Pancreas (tissue), 10 donors: Measurements from ENCODE around the gene MAGEB2. TPM values are rescaled to one million over a fixed set of nuclear protein-coding genes. Genes with fewer than 3 reads are reported as not detected.

Source experiments
- ATAC-seq, 4 donors: fragments of 200-7000 bp; cut with Tn5 transposase; one replicate each; pipeline versions ENCODE4 v1.8.0 to v1.9.1; 2020; ENCODE audit warnings: mild to moderate bottlenecking in 4 of 4, moderate library complexity in 4 of 4
- DNase-seq, 6 donors: peaks; one replicate each; pipeline ENCODE4 v3.0.0-alpha.2; 2020
- FAIRE-seq: peaks from 2 replicates; lab custom pipeline; 2012; peaks lifted over from hg19 to GRCh38; lab: Jason Lieb, UNC
- H3K27ac ChIP-seq, 4 donors: fragments of 200-600 bp; sonication (generic); 1 replicate in 3 of 4; 2 replicates in 1 of 4; pipeline versions ENCODE4 v1.5.0 to v1.8.0; 2020
- H3K27me3 ChIP-seq, 4 donors: fragments of 200-600 bp; one replicate each; pipeline ENCODE4 v1.8.0; 2021
- H3K36me3 ChIP-seq, 3 donors: fragments of 200-600 bp; sonication (generic) in 1 of 3; one replicate each; pipeline versions ENCODE4 v1.5.0 to v1.8.0; 2020 to 2021
- H3K4me1 ChIP-seq, 3 donors: fragments of 200-600 bp; one replicate each; pipeline ENCODE4 v1.8.0; 2021
- H3K4me3 ChIP-seq, 4 donors: fragments of 200-600 bp; sonication (generic) in 2 of 4; one replicate each; pipeline versions ENCODE4 v1.5.0 to v1.8.0; 2020 to 2021
- H3K9me3 ChIP-seq, 4 donors: fragments of 200-600 bp; one replicate each; pipeline ENCODE4 v1.8.0; 2021
- WGBS, 2 donors: extraction: QIAGEN DNeasy Blood & Tissue Kit; methylation state at CpG; one replicate each; pipeline ENCODE4 v1.1.7; 2013; 5-methylcytosine and 5-hydroxymethylcytosine counted together
- intact Hi-C, 3 donors: fragments of 100-400 bp; cut with DNase I; formaldehyde crosslinking; loops; one replicate each; pipeline versions ENCODE4 v1.11.1 to v1.14.2; 2022
- polyA plus RNA-seq, 2 donors: library from polyadenylated mRNA; stranded (reverse); fragments of 200-250 nt; gene quantifications; one replicate each; pipeline ENCODE4 v1.2.3, GENCODE V29; 2013
- total RNA-seq, 6 donors: library from RNA; stranded (reverse); fragmentation: NEBNext Ultra II Directional in 4 of 6; extraction: Animal tissue kit (Norgen Biotek cat#: 25700) in 4 of 6; gene quantifications; one replicate each; pipeline versions ENCODE4 v1.2.1 to v1.2.4, GENCODE V29; 2021 to 2023
- TF ChIP-seq, protein P1 (sequence below), 4 donors: fragments of 200-600 bp; sonication (generic) in 3 of 4; IDR thresholded peaks; one replicate each; pipeline versions ENCODE4 v1.5.0 to v1.8.0; 2021; ENCODE audit warnings: antibody characterized with exemption in 4 of 4
- donor health status: healthy with polysubstance abuse.
- donor health status: DM: no; HTN: no; CAD: no; lungs with moderate emphysema.
- donor health status: DM: no; HTN: no; CAD: no.
- donor health status: control.
- donor health status: control.
- donor health status: Bipolar disorder and iron deficiency.
- donor health status: DM: yes; HTN: yes; CAD: no.
- donor health status: DM: no; HTN: no; CAD: no.
- donor health status: DM: no; HTN: no; CAD: no.
- donor health status: DM: yes; HTN: yes; CAD: no.

MAGEB2 gene
- total and polyA plus RNA-seq, 8 donors: not detected

DNA sequence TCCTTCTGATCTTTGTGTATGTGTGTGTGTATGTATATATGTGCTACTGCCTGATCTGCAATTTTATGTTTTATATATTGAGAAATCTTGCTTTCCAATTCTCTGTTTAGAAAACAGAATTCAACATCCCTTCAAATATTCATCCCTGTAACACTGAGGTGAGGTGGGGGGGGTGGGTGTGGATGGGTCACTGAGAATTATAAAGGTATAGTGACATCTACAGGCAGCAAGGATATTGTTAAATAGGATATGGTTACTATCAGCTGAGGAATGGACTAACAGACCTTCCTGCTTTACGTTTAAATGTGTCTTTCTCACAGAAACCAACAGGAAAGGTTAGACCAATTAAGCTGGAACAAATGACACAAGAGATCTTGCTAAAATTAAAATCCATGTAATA is 19.0 kb upstream of the MAGEB2 start:
- 3 to 10% methylated on average over 1 of the region's 1 CpG for WGBS, 2 donors
- ATAC-seq: no peak
- no peaks in the 10 kb centered on the region for H3K9me3 ChIP-seq
- TF ChIP-seq, protein P1, sequence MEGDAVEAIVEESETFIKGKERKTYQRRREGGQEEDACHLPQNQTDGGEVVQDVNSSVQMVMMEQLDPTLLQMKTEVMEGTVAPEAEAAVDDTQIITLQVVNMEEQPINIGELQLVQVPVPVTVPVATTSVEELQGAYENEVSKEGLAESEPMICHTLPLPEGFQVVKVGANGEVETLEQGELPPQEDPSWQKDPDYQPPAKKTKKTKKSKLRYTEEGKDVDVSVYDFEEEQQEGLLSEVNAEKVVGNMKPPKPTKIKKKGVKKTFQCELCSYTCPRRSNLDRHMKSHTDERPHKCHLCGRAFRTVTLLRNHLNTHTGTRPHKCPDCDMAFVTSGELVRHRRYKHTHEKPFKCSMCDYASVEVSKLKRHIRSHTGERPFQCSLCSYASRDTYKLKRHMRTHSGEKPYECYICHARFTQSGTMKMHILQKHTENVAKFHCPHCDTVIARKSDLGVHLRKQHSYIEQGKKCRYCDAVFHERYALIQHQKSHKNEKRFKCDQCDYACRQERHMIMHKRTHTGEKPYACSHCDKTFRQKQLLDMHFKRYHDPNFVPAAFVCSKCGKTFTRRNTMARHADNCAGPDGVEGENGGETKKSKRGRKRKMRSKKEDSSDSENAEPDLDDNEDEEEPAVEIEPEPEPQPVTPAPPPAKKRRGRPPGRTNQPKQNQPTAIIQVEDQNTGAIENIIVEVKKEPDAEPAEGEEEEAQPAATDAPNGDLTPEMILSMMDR (IDR thresholded peaks at IDR 0.05): no peak
- H3K4me3 ChIP-seq: no peak overlapping the region
- no peak overlapping the region for H3K27ac ChIP-seq
- H3K4me1 ChIP-seq: no peaks in the 10 kb centered on the region
- H3K27me3 ChIP-seq: peaks cover 0 to 7% (median 0%) of the 10 kb centered on the region in 4 donors
- intact Hi-C loops: no loop called here
- DNase-seq: no peak
- no peaks in the 10 kb centered on the region for H3K36me3 ChIP-seq
- FAIRE-seq: peak; percentile 32

DNA sequence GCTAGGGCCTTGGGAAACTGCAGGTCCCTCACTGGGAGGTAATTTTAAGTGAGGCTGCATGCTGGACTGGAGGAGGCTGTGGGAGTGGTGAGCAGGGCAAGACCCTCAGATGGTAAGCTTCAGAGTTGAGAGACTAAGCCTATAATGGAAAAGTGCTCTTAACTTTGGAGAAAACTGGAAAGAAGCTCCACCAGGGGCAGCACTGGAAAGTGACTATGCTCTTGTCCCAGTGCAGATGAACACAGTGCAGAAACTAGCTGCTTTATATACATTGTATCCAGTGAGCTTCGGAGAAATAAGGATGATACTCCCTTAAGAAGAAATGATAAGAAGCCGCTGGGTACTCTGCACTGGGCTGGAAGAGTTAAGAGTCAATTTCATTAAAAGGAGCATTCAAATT is 3.2 kb upstream of the MAGEB2 start:
- Histone ChIP-seq H3K27ac (no peak overlapping the region), H3K4me1 (no peaks in the 10 kb centered on the region), H3K36me3 (no peaks in the 10 kb centered on the region), H3K4me3 (no peak overlapping the region), H3K9me3 (no peaks in the 10 kb centered on the region), H3K27me3 (peaks cover 0 to 3% (median 0%) of the 10 kb centered on the region in 4 donors)
- FAIRE-seq (no peak), ATAC-seq (no peak), DNase-seq (no peak)
- 74 to 83% methylated on average over 2 of the region's 2 CpGs for WGBS, 2 donors
- TF ChIP-seq, protein P1 (IDR thresholded peaks at IDR 0.05): no peak
- intact Hi-C loops: no loop called here

DNA sequence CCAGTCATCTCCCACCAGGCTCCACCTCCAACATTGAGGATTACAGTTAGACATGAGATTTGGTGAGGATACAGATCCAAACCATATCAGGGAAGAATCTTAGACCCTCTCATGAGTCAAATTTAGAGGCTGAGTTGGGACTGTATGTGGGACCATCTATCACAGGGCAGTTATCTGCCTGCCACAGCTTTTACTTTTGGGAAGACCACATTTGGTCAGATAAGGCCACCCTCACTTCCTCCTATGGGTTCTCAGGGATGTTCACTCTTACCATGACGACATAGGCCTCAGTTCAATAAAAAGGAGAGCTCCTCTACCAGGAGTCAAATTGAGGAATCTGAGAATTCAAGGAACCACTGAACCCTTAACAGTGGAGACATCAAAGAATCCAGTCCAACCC is 2.1 kb downstream of the MAGEB2 start:
- FAIRE-seq: no peak
- no peak for ATAC-seq
- intact Hi-C loops: no loop called here
- Histone ChIP-seq H3K36me3 (no peaks in the 10 kb centered on the region), H3K27ac (no peak overlapping the region), H3K9me3 (no peaks in the 10 kb centered on the region), H3K4me1 (no peaks in the 10 kb centered on the region), H3K4me3 (no peak overlapping the region), H3K27me3 (peaks cover 0 to 3% (median 0%) of the 10 kb centered on the region in 4 donors)
- no peak for DNase-seq
- TF ChIP-seq, protein P1 (IDR thresholded peaks at IDR 0.05): no peak
- WGBS, 2 donors: 61 to 62% methylated on average over 1 of the region's 1 CpG

DNA sequence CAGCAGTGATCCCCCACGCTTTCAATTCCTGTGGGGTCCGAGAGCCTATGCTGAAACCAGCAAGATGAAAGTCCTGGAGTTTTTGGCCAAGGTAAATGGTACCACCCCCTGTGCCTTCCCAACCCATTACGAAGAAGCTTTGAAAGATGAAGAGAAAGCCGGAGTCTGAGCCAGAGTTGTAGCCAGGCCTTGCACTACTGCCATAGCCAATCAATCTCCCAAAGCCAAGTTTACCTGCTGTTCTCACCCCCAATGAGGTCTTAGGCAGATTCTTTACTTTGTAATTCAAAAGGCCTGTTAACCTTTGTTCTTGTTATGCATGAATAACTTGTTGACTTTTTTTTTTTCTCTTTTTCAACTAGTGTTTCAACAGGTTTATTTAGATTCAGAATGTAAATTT is 4.0 kb downstream of the MAGEB2 start:
- no peak for DNase-seq
- H3K27ac ChIP-seq: no peak overlapping the region
- no peak for ATAC-seq
- no peak for FAIRE-seq
- WGBS, 2 donors: 81 to 85% methylated on average over 4 of the region's 4 CpGs
- TF ChIP-seq, protein P1 (IDR thresholded peaks at IDR 0.05): no peak
- no peak overlapping the region for H3K4me3 ChIP-seq
- intact Hi-C loops: no loop called here
- H3K9me3 ChIP-seq: no peaks in the 10 kb centered on the region
- H3K27me3 ChIP-seq: no peaks in the 10 kb centered on the region
- H3K36me3 ChIP-seq: no peaks in the 10 kb centered on the region
- no peaks in the 10 kb centered on the region for H3K4me1 ChIP-seq

DNA sequence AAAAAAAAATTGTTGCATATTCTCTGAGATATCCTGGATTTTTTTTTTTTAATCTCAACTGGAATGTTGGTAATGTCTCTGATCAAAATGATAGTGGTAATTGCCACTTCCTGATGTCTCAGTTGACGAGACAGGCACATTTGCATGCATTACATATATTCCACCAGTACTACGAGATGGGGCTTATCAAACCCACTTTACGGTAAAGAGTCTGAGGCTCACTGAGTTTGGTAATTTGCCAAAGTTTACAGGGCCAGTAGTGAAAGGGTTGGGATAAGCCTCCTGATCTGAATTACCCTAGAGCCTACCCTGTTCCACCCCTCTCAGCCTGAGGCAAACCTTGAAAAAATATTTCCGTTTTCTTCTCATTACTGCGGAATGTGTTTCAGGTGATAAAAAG is 5.3 kb downstream of the MAGEB2 start:
- 69 to 76% methylated on average over 5 of the region's 5 CpGs for WGBS, 2 donors
- no peak for ATAC-seq

More for the DNA sequence above, 5.3 kb downstream of the MAGEB2 start:
- FAIRE-seq: no peak
- intact Hi-C loops: no loop called here
- no peak overlapping the region for H3K27ac ChIP-seq
- H3K27me3 ChIP-seq: no peaks in the 10 kb centered on the region
- TF ChIP-seq, protein P1 (IDR thresholded peaks at IDR 0.05): no peak
- no peaks in the 10 kb centered on the region for H3K9me3 ChIP-seq
- no peaks in the 10 kb centered on the region for H3K4me1 ChIP-seq
- no peak overlapping the region for H3K4me3 ChIP-seq
- no peaks in the 10 kb centered on the region for H3K36me3 ChIP-seq
- DNase-seq: no peak
